Measurements from ENCODE around the gene SFXN4.

SFXN4 gene

GRCh38 chr10:119207366-119207666, 41.8 kb upstream of the SFXN4 start, which contains the start of gene GRK5:
TSS of gene GRK5 (plus strand) at chr10:119207571. CDS start at chr10:119207918, 347 bp downstream.
- no peaks in the 10 kb centered on the region for H3K9me3 ChIP-seq (ENCODE audit: control insufficient read depth in 2 of 2, low read length in 2 of 2)
- H3K4me3 ChIP-seq (ENCODE audit: low read length in 2 of 2), result peak within 1 kb of the TSS; percentile 74 to 85
- peaks cover 6% of the 10 kb centered on the region in 2 donors for H3K27me3 ChIP-seq (ENCODE audit: control insufficient read depth in 2 of 2, insufficient read depth in 2 of 2, low read length in 2 of 2)
- H3K9ac ChIP-seq (ENCODE audit: low read depth in 1 of 2, low read length in 2 of 2), result peak within 1 kb of the TSS; percentile 72 to 80
- H3K36me3 ChIP-seq (ENCODE audit: control insufficient read depth in 2 of 2, insufficient read depth in 2 of 2, low read length in 2 of 2), result no peaks in the 10 kb centered on the region
- H3K4me1 ChIP-seq (ENCODE audit: control insufficient read depth in 2 of 2, insufficient read depth in 2 of 2, low read length in 2 of 2), result peaks cover 17 to 21% of the 10 kb centered on the region in 2 donors
- peak within 1 kb of the TSS; percentile 91 to 92 for H3K27ac ChIP-seq (ENCODE audit: low read depth in 2 of 2, low read length in 2 of 2)

GRCh38 chr10:119206603-119207365, 41.3 kb upstream of the SFXN4 start:
- peaks cover 6% of the 10 kb centered on the region in 2 donors for H3K27me3 ChIP-seq (ENCODE audit: control insufficient read depth in 2 of 2, insufficient read depth in 2 of 2, low read length in 2 of 2)
- peak overlapping the region; percentile 91 to 92 for H3K27ac ChIP-seq (ENCODE audit: low read depth in 2 of 2, low read length in 2 of 2)
- peak overlapping the region; percentile 52 to 80 for H3K9ac ChIP-seq (ENCODE audit: low read depth in 1 of 2, low read length in 2 of 2)
- peaks cover 15 to 21% of the 10 kb centered on the region in 2 donors for H3K4me1 ChIP-seq (ENCODE audit: control insufficient read depth in 2 of 2, insufficient read depth in 2 of 2, low read length in 2 of 2)
- no peaks in the 10 kb centered on the region for H3K9me3 ChIP-seq (ENCODE audit: control insufficient read depth in 2 of 2, low read length in 2 of 2)
- H3K36me3 ChIP-seq (ENCODE audit: control insufficient read depth in 2 of 2, insufficient read depth in 2 of 2, low read length in 2 of 2), result no peaks in the 10 kb centered on the region
- H3K4me3 ChIP-seq (ENCODE audit: low read length in 2 of 2), result peak overlapping the region; percentile 69 to 74

GRCh38 chr10:119205894-119206602, 40.5 kb upstream of the SFXN4 start:
- H3K27ac ChIP-seq (ENCODE audit: low read depth in 2 of 2, low read length in 2 of 2), result peak overlapping the region; percentile 91 to 92
- H3K4me1 ChIP-seq (ENCODE audit: control insufficient read depth in 2 of 2, insufficient read depth in 2 of 2, low read length in 2 of 2), result peaks cover 15 to 21% of the 10 kb centered on the region in 2 donors
- peaks cover 6% of the 10 kb centered on the region in 2 donors for H3K27me3 ChIP-seq (ENCODE audit: control insufficient read depth in 2 of 2, insufficient read depth in 2 of 2, low read length in 2 of 2)
- no peaks in the 10 kb centered on the region for H3K36me3 ChIP-seq (ENCODE audit: control insufficient read depth in 2 of 2, insufficient read depth in 2 of 2, low read length in 2 of 2)
- H3K4me3 ChIP-seq (ENCODE audit: low read length in 2 of 2), result peak overlapping the region; percentile 69 to 74
- H3K9me3 ChIP-seq (ENCODE audit: control insufficient read depth in 2 of 2, low read length in 2 of 2), result no peaks in the 10 kb centered on the region
- H3K9ac ChIP-seq (ENCODE audit: low read depth in 1 of 2, low read length in 2 of 2), result peak overlapping the region; percentile 52 to 80

- Histone ChIP-seq H3K36me3 (ENCODE audit: control insufficient read depth in 2 of 2, insufficient read depth in 2 of 2, low read length in 2 of 2) (no peaks in the 10 kb centered on the region), H3K27ac (ENCODE audit: low read depth in 2 of 2, low read length in 2 of 2) (no peak overlapping the region), H3K9ac (ENCODE audit: low read depth in 1 of 2, low read length in 2 of 2) (no peak overlapping the region), H3K4me3 (ENCODE audit: low read length in 2 of 2) (no peak overlapping the region), H3K4me1 (ENCODE audit: control insufficient read depth in 2 of 2, insufficient read depth in 2 of 2, low read length in 2 of 2) (peaks cover 9 to 11% of the 10 kb centered on the region in 2 donors), H3K27me3 (ENCODE audit: control insufficient read depth in 2 of 2, insufficient read depth in 2 of 2, low read length in 2 of 2) (peaks cover 0 to under 1% of the 10 kb centered on the region in 2 donors), H3K9me3 (ENCODE audit: control insufficient read depth in 2 of 2, low read length in 2 of 2) (no peaks in the 10 kb centered on the region)
Observed at GRCh38 chr10:119203006-119203405, 37.5 kb upstream of the SFXN4 start.

GRCh38 chr10:119201233-119201632, 35.7 kb upstream of the SFXN4 start:
- Histone ChIP-seq H3K36me3 (ENCODE audit: control insufficient read depth in 2 of 2, insufficient read depth in 2 of 2, low read length in 2 of 2) (no peaks in the 10 kb centered on the region), H3K4me1 (ENCODE audit: control insufficient read depth in 2 of 2, insufficient read depth in 2 of 2, low read length in 2 of 2) (peaks cover 4 to 6% of the 10 kb centered on the region in 2 donors), H3K9ac (ENCODE audit: low read depth in 1 of 2, low read length in 2 of 2) (no peak overlapping the region), H3K27ac (ENCODE audit: low read depth in 2 of 2, low read length in 2 of 2) (no peak overlapping the region), H3K4me3 (ENCODE audit: low read length in 2 of 2) (no peak overlapping the region), H3K27me3 (ENCODE audit: control insufficient read depth in 2 of 2, insufficient read depth in 2 of 2, low read length in 2 of 2) (no peaks in the 10 kb centered on the region), H3K9me3 (ENCODE audit: control insufficient read depth in 2 of 2, low read length in 2 of 2) (no peaks in the 10 kb centered on the region)

GRCh38 chr10:119199231-119199992, 33.9 kb upstream of the SFXN4 start:
- Histone ChIP-seq H3K27ac (ENCODE audit: low read depth in 2 of 2, low read length in 2 of 2) (no peak overlapping the region), H3K9ac (ENCODE audit: low read depth in 1 of 2, low read length in 2 of 2) (no peak overlapping the region), H3K27me3 (ENCODE audit: control insufficient read depth in 2 of 2, insufficient read depth in 2 of 2, low read length in 2 of 2) (no peaks in the 10 kb centered on the region), H3K4me3 (ENCODE audit: low read length in 2 of 2) (no peak overlapping the region), H3K9me3 (ENCODE audit: control insufficient read depth in 2 of 2, low read length in 2 of 2) (no peaks in the 10 kb centered on the region), H3K4me1 (ENCODE audit: control insufficient read depth in 2 of 2, insufficient read depth in 2 of 2, low read length in 2 of 2) (no peaks in the 10 kb centered on the region), H3K36me3 (ENCODE audit: control insufficient read depth in 2 of 2, insufficient read depth in 2 of 2, low read length in 2 of 2) (no peaks in the 10 kb centered on the region)

- H3K4me1 ChIP-seq (ENCODE audit: control insufficient read depth in 2 of 2, insufficient read depth in 2 of 2, low read length in 2 of 2), result no peaks in the 10 kb centered on the region
- H3K27ac ChIP-seq (ENCODE audit: low read depth in 2 of 2, low read length in 2 of 2), result no peak overlapping the region
- H3K4me3 ChIP-seq (ENCODE audit: low read length in 2 of 2), result no peak overlapping the region
- H3K36me3 ChIP-seq (ENCODE audit: control insufficient read depth in 2 of 2, insufficient read depth in 2 of 2, low read length in 2 of 2), result no peaks in the 10 kb centered on the region
- H3K9me3 ChIP-seq (ENCODE audit: control insufficient read depth in 2 of 2, low read length in 2 of 2), result no peaks in the 10 kb centered on the region
- H3K9ac ChIP-seq (ENCODE audit: low read depth in 1 of 2, low read length in 2 of 2), result no peak overlapping the region
- H3K27me3 ChIP-seq (ENCODE audit: control insufficient read depth in 2 of 2, insufficient read depth in 2 of 2, low read length in 2 of 2), result no peaks in the 10 kb centered on the region
Observed at GRCh38 chr10:119198438-119198837, 32.9 kb upstream of the SFXN4 start.

- no peaks in the 10 kb centered on the region for H3K36me3 ChIP-seq (ENCODE audit: control insufficient read depth in 2 of 2, insufficient read depth in 2 of 2, low read length in 2 of 2)
- H3K27me3 ChIP-seq (ENCODE audit: control insufficient read depth in 2 of 2, insufficient read depth in 2 of 2, low read length in 2 of 2), result no peaks in the 10 kb centered on the region
- no peak overlapping the region for H3K4me3 ChIP-seq (ENCODE audit: low read length in 2 of 2)
- H3K9me3 ChIP-seq (ENCODE audit: control insufficient read depth in 2 of 2, low read length in 2 of 2), result no peaks in the 10 kb centered on the region
- no peak overlapping the region for H3K9ac ChIP-seq (ENCODE audit: low read depth in 1 of 2, low read length in 2 of 2)
- H3K27ac ChIP-seq (ENCODE audit: low read depth in 2 of 2, low read length in 2 of 2), result no peak overlapping the region
- no peaks in the 10 kb centered on the region for H3K4me1 ChIP-seq (ENCODE audit: control insufficient read depth in 2 of 2, insufficient read depth in 2 of 2, low read length in 2 of 2)
Observed at GRCh38 chr10:119197921-119198320, 32.4 kb upstream of the SFXN4 start.

- Histone ChIP-seq H3K9ac (ENCODE audit: low read depth in 1 of 2, low read length in 2 of 2) (no peak overlapping the region), H3K27me3 (ENCODE audit: control insufficient read depth in 2 of 2, insufficient read depth in 2 of 2, low read length in 2 of 2) (no peaks in the 10 kb centered on the region), H3K4me3 (ENCODE audit: low read length in 2 of 2) (no peak overlapping the region), H3K9me3 (ENCODE audit: control insufficient read depth in 2 of 2, low read length in 2 of 2) (no peaks in the 10 kb centered on the region), H3K36me3 (ENCODE audit: control insufficient read depth in 2 of 2, insufficient read depth in 2 of 2, low read length in 2 of 2) (no peaks in the 10 kb centered on the region), H3K4me1 (ENCODE audit: control insufficient read depth in 2 of 2, insufficient read depth in 2 of 2, low read length in 2 of 2) (no peaks in the 10 kb centered on the region), H3K27ac (ENCODE audit: low read depth in 2 of 2, low read length in 2 of 2) (no peak overlapping the region)
Observed at GRCh38 chr10:119191881-119192280, 26.4 kb upstream of the SFXN4 start.
